Muscle of back (tissue), 11 donors: ENCODE data around the gene CA5A. TPM values are rescaled to one million over a fixed set of nuclear protein-coding genes. Genes with fewer than 3 reads are reported as not detected.

Experiments used
- DNase-seq, 3 donors: peaks; one replicate each; pipeline versions ENCODE4 v3.0.0 to v3.0.0-alpha.2; 2013
- polyA plus RNA-seq, 10 donors: library from polyadenylated mRNA; unstranded; fragments of 120-200 nt; gene quantifications; one replicate each; pipeline ENCODE4 v1.2.1, GENCODE V29; 2013; ENCODE audit not compliant: insufficient read length in 10 of 10

CA5A gene
- polyA plus RNA-seq, 10 donors = 0.03 to 0.17 (median 0.08) TPM

DNA sequence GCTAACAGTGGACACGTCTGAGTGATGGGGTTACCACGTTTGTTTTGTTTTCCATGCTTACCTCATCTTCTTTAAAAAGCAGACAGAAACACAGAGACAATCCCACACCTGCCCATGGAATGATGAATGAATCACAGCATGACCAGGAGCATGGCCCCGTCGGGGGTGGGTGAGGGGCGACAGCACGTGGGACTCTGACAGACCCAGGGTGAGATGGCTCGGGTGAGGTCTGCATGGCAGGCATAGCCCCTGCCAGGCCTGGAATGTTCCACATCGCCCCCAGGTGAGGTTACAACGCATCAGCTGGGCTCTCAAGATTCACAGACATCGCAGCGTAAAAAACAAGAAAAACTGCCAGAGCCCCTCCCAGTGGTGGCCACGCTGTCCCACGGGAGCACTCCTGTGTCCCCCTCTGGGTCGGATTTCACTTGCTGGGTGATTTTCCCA is 85.2 kb downstream of the CA5A start:
- DNase-seq = no peak

- peak in 2 of 3 donors; percentile 48 to 72 for DNase-seq
Measured at GRCh38 chr16:87850009-87851006, 86.0 kb downstream of the CA5A start.

- DNase-seq = no peak
Measured at GRCh38 chr16:87849419-87850008, 86.8 kb downstream of the CA5A start.

- no peak for DNase-seq
Measured at GRCh38 chr16:87848676-87849345, 87.5 kb downstream of the CA5A start.

- no peak for DNase-seq
Measured at GRCh38 chr16:87847785-87848675, 88.3 kb downstream of the CA5A start.

GRCh38 chr16:87847467-87847784 is 88.9 kb downstream of the CA5A start:
- no peak for DNase-seq

GRCh38 chr16:87846705-87847466 is 89.4 kb downstream of the CA5A start:
- no peak for DNase-seq

DNA sequence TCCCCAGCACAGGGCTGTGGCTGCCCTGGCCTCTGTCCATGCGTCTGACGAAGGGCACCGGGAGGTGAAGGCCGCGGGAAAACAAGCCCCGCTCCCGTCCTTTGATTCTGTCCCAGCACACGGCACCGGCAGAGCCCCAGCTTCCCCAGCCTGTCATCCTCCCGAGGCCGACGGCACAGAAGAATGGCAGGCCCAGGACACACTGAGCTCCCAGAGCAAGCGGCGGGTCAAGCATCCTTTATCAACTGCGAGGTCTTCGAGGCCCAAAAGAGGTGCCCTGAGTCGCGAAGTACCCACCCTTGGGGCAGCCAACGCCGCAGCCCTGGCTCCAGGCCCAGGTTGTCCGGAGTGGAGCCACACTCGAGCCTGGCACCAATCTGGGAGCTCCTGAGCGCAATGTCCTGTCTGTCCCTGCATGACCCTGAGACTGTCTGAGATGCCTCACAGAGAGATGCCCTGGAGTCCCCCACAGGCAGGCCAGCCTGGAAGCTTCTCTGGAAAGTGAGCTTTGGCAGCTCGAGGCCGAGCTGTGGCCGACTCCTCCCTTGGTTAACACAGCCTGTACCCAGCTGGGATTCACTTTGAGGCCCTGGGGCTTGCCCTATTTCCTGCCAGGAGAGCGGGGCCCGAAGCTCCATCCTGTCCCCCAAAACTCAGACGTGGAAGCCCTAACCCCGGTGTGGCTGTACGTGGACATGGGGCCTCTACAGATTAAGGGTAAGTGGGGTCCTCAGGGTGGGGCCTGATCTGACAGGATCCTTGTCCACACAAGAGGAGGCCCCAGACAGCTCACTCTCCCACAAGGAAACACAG is 90.3 kb downstream of the CA5A start:
- DNase-seq = no peak

- DNase-seq = no peak
Measured at GRCh38 chr16:87845213-87845612, 91.1 kb downstream of the CA5A start.

- DNase-seq = no peak
Measured at GRCh38 chr16:87844809-87845208, 91.5 kb downstream of the CA5A start.

GRCh38 chr16:87844120-87844733 is 92.1 kb downstream of the CA5A start:
- no peak for DNase-seq

DNA sequence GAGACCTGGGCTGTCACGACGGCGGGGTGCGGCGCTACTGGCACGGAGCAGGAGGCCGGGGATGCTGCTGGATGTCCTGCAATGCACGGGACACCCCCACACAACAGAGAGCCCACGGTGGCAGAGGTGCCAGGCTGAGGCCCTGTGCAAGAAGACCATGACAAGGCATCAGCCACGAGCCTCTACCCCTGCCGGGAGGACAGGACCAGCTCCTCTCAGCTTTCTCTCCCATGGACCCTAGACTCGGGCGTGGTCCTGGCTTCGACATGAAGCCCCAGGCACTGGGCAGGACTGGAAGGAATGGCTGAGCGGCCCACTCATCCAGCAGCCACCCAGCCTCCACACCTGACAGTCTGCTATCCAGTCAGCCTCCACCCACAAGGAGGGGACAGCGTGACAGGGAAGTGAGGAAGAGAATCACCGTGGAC is 92.6 kb downstream of the CA5A start:
- DNase-seq = no peak

- DNase-seq = no peak
Measured at GRCh38 chr16:87842209-87842869, 94.0 kb downstream of the CA5A start.

- no peak for DNase-seq
Measured at GRCh38 chr16:87841340-87842208, 94.8 kb downstream of the CA5A start.

- DNase-seq = no peak
Measured at GRCh38 chr16:87840271-87840978, 95.9 kb downstream of the CA5A start.

- no peak for DNase-seq
Measured at GRCh38 chr16:87839542-87840270, 96.6 kb downstream of the CA5A start.
